Measurements from ENCODE around the gene GMPPA. TPM values are rescaled to one million over a fixed set of nuclear protein-coding genes. Genes with fewer than 3 reads are reported as not detected.

Gene GMPPA
- total RNA-seq, 1 donor from 2014 or later, result 36.0 TPM

DNA sequence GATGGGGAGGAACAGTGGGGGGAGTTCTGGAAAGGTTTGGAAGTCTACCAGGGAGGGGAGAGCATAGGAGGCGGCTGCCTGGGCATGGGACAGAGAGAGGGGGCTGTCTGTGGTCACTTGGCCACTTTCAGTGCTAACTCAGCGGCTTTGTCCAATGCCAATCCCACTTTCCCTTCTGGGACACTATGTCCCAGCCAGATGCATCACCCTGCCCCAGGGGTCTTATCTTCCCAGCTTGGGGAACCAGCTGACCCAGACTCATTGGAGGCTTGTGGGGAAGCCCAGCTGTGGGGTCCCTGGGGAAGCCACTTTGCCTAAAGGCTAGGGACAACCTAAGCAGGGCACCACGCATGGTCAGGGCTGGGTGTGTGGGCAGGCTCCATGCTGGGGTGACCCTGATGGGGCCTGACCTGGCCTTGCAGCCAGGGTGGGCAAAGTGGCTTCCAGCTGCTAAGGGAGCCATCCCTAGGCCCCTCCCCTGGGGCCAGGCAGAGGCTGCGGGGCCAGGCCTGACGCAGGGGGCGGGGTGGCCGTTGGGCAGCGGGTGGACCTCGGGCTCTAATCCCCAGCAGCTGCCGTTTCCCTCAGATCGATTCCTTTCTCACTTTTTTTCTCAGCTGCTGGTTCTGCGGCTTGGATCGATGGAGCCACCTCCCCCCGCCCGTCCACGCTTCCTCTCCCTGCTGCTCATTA is 14.0 kb downstream of the GMPPA start:
- no peak overlapping the region for H3K4me3 Mint-ChIP-seq
- peaks cover 52% of the 10 kb centered on the region for H3K4me1 Mint-ChIP-seq
- no peak for DNase-seq (ENCODE audit: low spot score in 2 of 2, unreplicated experiment in 2 of 2)
- H3K27ac Mint-ChIP-seq, result no peak overlapping the region
- H3K27me3 Mint-ChIP-seq (ENCODE audit: low read depth), result peaks cover 77% of the 10 kb centered on the region
- no peaks in the 10 kb centered on the region for H3K9me3 Mint-ChIP-seq
- TF ChIP-seq, protein P1, sequence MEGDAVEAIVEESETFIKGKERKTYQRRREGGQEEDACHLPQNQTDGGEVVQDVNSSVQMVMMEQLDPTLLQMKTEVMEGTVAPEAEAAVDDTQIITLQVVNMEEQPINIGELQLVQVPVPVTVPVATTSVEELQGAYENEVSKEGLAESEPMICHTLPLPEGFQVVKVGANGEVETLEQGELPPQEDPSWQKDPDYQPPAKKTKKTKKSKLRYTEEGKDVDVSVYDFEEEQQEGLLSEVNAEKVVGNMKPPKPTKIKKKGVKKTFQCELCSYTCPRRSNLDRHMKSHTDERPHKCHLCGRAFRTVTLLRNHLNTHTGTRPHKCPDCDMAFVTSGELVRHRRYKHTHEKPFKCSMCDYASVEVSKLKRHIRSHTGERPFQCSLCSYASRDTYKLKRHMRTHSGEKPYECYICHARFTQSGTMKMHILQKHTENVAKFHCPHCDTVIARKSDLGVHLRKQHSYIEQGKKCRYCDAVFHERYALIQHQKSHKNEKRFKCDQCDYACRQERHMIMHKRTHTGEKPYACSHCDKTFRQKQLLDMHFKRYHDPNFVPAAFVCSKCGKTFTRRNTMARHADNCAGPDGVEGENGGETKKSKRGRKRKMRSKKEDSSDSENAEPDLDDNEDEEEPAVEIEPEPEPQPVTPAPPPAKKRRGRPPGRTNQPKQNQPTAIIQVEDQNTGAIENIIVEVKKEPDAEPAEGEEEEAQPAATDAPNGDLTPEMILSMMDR (IDR thresholded peaks at IDR 0.05; ENCODE audit: unreplicated experiment), result no peak
- H3K36me3 Mint-ChIP-seq, result no peaks in the 10 kb centered on the region

DNA sequence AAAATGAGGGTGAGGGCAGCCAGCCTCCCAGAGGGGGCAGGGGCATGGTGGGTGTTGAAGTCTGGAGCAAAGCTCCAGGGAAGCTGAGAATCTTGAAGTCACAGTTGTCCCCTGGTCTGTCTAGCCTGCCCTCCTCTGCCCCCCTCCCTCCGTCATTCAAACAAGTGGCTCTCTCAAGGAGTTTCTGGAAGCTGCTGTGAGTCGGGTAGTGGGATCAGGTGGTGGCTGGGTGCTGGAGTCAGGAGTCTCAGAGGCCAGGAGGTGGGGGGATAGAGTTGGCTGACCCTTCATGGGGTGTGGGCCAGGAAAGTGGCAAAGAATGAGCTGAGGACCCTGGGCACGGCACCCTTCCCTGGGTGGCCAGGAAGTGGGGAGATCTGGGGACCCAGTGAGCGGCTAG is 15.1 kb downstream of the GMPPA start:
- no peaks in the 10 kb centered on the region for H3K9me3 Mint-ChIP-seq
- no peak overlapping the region for H3K27ac Mint-ChIP-seq
- peak overlapping the region; percentile 52 for H3K4me3 Mint-ChIP-seq
- DNase-seq (ENCODE audit: low spot score in 2 of 2, unreplicated experiment in 2 of 2), result no peak
- peaks cover 55% of the 10 kb centered on the region for H3K4me1 Mint-ChIP-seq
- TF ChIP-seq, protein P1 (IDR thresholded peaks at IDR 0.05; ENCODE audit: unreplicated experiment), result no peak
- H3K27me3 Mint-ChIP-seq (ENCODE audit: low read depth), result peaks cover 88% of the 10 kb centered on the region
- no peaks in the 10 kb centered on the region for H3K36me3 Mint-ChIP-seq

DNA sequence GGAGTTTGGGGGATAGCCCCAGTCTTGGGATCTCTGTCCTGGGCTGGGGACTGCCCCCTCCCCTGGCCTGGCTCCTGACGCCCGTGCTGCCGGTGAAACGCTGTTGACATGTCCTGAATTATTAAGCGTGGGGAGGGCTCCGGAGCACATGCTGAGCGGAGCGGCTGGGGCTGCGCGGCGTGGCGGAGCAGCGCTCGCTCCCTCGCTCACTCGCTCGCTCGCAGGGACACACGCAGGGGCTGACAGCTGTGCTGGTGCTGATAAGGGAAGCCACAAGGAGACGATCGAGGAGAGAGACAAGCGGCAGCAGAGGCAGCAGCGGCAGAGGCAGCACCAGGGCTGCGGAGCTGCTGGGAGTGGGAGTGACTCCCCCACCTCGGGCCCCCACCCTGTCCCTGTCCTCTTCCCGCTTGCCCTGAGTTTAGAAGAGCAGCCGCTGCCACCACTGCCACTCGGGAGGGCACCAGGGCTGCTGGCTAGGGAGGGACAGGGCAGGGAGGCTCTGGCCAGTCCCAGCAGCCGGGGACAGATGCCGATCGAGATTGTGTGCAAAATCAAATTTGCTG is 15.6 kb downstream of the GMPPA start, which contains the start of gene ASIC4:
ASIC4 (plus strand) TSS at position 287 of the 566 bp plus-strand sequence; CDS start at position 530, 243 bp downstream.
- no peak for DNase-seq (ENCODE audit: low spot score in 2 of 2, unreplicated experiment in 2 of 2)
- peak within 1 kb of the TSS; percentile 52 for H3K4me3 Mint-ChIP-seq
- TF ChIP-seq, protein P1 (IDR thresholded peaks at IDR 0.05; ENCODE audit: unreplicated experiment), result no peak
- no peaks in the 10 kb centered on the region for H3K9me3 Mint-ChIP-seq
- H3K27ac Mint-ChIP-seq, result peak within 1 kb of the TSS; percentile 39
- H3K36me3 Mint-ChIP-seq, result no peaks in the 10 kb centered on the region
- peaks cover 89% of the 10 kb centered on the region for H3K27me3 Mint-ChIP-seq (ENCODE audit: low read depth)
- peaks cover 55% of the 10 kb centered on the region for H3K4me1 Mint-ChIP-seq

DNA sequence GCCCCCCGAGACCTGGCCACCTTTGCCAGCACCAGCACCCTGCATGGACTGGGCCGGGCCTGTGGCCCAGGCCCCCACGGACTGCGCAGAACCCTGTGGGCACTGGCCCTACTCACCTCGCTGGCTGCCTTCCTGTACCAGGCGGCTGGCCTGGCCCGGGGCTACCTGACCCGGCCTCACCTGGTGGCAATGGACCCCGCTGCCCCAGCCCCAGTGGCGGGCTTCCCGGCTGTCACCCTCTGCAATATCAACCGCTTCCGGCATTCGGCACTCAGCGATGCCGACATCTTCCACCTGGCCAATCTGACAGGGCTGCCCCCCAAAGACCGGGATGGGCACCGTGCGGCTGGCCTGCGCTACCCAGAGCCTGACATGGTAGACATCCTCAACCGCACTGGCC is 16.1 kb downstream of the GMPPA start:
- Mint-ChIP-seq H3K4me3 (no peak overlapping the region), H3K4me1 (peaks cover 49% of the 10 kb centered on the region), H3K27ac (no peak overlapping the region), H3K9me3 (no peaks in the 10 kb centered on the region), H3K27me3 (ENCODE audit: low read depth) (peaks cover 88% of the 10 kb centered on the region), H3K36me3 (no peaks in the 10 kb centered on the region)
- TF ChIP-seq, protein P1 (IDR thresholded peaks at IDR 0.05; ENCODE audit: unreplicated experiment), result no peak
- DNase-seq (ENCODE audit: low spot score in 2 of 2, unreplicated experiment in 2 of 2), result no peak

DNA sequence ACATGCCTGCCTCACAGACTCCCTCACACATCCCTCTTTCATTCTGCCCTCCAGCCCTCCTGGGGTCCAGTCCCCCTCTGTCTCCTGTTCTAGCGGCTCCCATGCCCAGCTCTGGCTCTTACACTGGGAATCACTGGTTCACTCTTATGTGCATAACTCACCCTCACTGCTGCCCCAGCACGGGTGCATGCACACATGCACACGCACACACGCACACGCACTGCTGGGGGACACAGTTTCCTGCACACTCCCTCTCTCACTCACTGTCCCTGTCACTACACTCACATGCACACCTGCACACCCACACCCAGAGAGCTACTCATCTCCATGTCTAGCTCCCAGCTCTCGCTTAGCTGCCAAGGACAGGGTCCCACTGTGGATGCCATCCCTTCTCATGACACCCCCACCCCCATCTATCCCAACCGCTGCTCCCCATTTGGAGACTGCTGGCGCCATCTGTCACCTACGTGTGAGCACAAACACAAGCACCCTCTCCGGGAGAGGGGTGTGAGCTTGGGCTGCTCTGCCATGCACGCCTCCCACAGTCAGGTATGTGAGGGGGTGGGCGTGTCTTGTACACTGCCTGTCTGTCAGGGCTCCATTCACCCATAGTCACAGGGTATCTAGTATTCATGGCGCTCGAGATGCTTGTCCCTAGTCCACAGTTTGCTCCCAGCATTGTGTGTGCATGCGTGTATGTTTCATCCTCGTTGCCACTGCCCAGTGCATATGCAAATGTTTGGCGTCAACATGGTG is 17.4 kb downstream of the GMPPA start:
- no peaks in the 10 kb centered on the region for H3K36me3 Mint-ChIP-seq
- peaks cover 84% of the 10 kb centered on the region for H3K27me3 Mint-ChIP-seq (ENCODE audit: low read depth)
- peaks cover 49% of the 10 kb centered on the region for H3K4me1 Mint-ChIP-seq
- TF ChIP-seq, protein P1 (IDR thresholded peaks at IDR 0.05; ENCODE audit: unreplicated experiment), result no peak
- no peak overlapping the region for H3K4me3 Mint-ChIP-seq
- no peaks in the 10 kb centered on the region for H3K9me3 Mint-ChIP-seq
- no peak overlapping the region for H3K27ac Mint-ChIP-seq
- DNase-seq (ENCODE audit: low spot score in 2 of 2, unreplicated experiment in 2 of 2), result no peak

Measured in mesothelial cell of epicardium (in vitro differentiated cells).